B cell (primary cell): ENCODE results near the gene TBC1D4.

Source experiments
- EZH2 ChIP-seq: IDR thresholded peaks from 2 replicates; pipeline ENCODE4 v1.6.1; 2012; ENCODE audit warnings: borderline replicate concordance, low read depth, mild to moderate bottlenecking, moderate library complexity, low read length; ENCODE audit not compliant: insufficient read depth, poor library complexity, severe bottlenecking
- TF ChIP-seq, protein P1 (sequence below): fragments of 200-600 bp; IDR thresholded peaks from one replicate; pipeline ENCODE4 v1.8.0; 2022; ENCODE audit warnings: antibody characterized with exemption, mild to moderate bottlenecking

DNA sequence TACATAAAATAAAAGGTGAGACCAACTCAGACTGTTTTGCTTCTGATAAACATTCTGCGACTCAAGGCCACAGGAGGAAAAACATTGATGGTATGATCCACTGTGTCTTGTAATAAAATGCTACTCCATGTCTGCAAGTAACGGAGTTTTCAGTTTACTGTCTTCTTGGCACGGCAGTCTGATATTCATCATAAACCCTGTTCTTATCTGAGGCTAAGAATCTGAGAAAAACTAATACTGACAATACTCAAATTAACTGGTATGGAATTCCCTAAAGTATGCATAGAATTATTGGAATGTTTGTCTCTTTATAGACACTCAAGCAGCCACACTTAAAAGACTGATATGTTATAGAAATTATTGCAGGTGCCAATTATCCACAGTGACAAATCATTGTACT is 125.5 kb downstream of the TBC1D4 start:
- TF ChIP-seq, protein P1, sequence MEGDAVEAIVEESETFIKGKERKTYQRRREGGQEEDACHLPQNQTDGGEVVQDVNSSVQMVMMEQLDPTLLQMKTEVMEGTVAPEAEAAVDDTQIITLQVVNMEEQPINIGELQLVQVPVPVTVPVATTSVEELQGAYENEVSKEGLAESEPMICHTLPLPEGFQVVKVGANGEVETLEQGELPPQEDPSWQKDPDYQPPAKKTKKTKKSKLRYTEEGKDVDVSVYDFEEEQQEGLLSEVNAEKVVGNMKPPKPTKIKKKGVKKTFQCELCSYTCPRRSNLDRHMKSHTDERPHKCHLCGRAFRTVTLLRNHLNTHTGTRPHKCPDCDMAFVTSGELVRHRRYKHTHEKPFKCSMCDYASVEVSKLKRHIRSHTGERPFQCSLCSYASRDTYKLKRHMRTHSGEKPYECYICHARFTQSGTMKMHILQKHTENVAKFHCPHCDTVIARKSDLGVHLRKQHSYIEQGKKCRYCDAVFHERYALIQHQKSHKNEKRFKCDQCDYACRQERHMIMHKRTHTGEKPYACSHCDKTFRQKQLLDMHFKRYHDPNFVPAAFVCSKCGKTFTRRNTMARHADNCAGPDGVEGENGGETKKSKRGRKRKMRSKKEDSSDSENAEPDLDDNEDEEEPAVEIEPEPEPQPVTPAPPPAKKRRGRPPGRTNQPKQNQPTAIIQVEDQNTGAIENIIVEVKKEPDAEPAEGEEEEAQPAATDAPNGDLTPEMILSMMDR: no peak
- TF ChIP-seq EZH2: no peak
